ENCODE data around the gene GOSR1.
"Not testable (repeated sequence)": the region's sequence is repeated elsewhere in the genome, so short reads cannot be mapped to it uniquely, and the experiment has no call there.

DNA sequence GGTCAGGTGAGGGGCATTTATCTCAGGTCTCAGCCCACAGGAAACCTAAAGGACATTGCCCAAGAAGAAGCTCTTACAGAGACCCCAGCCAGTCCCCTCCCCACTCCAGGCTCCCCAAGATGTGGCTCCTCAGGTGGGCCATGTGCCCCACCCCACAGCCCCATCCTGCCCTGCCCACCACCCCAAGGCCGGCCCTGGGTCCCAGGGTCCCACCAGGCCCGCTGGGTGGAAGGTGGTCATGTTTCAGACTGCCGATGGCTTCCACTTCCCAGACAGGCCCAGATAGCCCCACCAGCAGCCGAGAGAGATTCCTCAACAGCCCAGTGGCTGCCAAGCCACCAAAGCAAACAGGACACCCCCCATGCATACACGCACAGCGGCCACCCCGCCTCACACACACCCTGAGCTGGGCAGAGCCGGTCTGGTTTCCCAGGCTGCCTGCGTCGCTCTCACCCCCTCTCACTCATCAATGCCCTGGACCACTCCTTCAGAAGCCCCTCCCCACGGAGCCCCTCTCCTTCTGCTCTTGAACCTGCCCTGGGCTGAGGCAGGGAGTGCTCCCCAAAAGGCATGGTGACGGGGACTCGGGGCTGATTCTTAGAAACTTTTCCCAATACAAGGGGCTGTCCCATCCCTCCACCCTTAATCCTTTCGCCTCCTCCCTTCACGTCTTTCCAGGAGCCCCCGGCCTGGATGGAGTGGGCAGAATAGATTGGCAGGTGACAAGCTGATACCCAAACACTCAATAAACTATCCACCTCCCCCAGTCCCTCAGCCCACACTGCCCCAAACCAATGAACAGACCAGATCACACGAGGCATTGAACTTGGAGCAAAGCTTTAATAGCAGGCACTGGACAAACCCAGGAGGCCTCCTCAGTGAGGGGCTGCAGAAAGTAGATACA, 95.7 kb downstream of the GOSR1 start:
- not testable (repeated sequence) for TF ChIP-seq POLR2AphosphoS5 (IDR thresholded peaks at IDR 0.05; ENCODE audit: low read depth, low read length); POLR2A (IDR thresholded peaks at IDR 0.05; ENCODE audit: low read depth, low read length); TAF1 (IDR thresholded peaks at IDR 0.05; ENCODE audit: low read depth, low read length); PAX5 (IDR thresholded peaks at IDR 0.05; ENCODE audit: insufficient read depth, low read length, severe bottlenecking); POU2F2 (IDR thresholded peaks at IDR 0.05; ENCODE audit: low read depth, low read length)
